Suprapubic skin (tissue), 4 donors: ENCODE data around the gene CREB3.

Experiments used
- EP300 ChIP-seq: sonication (generic); formaldehyde crosslinking; IDR thresholded peaks from one replicate; pipeline ENCODE4 v1.6.1; 2017; ENCODE audit warnings: antibody characterized with exemption
- POLR2A ChIP-seq, 2 donors: fragments of 450-650 bp; IDR thresholded peaks; one replicate each; pipeline ENCODE4 v1.6.1; 2017; ENCODE audit warnings: antibody characterized with exemption in 2 of 2, mild to moderate bottlenecking in 2 of 2, moderate library complexity in 2 of 2
- POLR2AphosphoS5 ChIP-seq, 3 donors: sonication (generic); formaldehyde crosslinking; IDR thresholded peaks; one replicate each; pipeline ENCODE4 v1.6.1; 2017; ENCODE audit warnings: antibody characterized with exemption in 3 of 3
- TF ChIP-seq, protein P1 (sequence below), 2 donors: fragments of 200-600 bp in 1 of 2; fragments of 450-650 bp in 1 of 2; sonication (generic) in 1 of 2; IDR thresholded peaks; one replicate each; pipeline ENCODE4 v1.5.1; 2016 to 2019; ENCODE audit warnings: antibody characterized with exemption in 2 of 2, mild to moderate bottlenecking in 1 of 2, moderate library complexity in 1 of 2

- TF ChIP-seq, protein P1, sequence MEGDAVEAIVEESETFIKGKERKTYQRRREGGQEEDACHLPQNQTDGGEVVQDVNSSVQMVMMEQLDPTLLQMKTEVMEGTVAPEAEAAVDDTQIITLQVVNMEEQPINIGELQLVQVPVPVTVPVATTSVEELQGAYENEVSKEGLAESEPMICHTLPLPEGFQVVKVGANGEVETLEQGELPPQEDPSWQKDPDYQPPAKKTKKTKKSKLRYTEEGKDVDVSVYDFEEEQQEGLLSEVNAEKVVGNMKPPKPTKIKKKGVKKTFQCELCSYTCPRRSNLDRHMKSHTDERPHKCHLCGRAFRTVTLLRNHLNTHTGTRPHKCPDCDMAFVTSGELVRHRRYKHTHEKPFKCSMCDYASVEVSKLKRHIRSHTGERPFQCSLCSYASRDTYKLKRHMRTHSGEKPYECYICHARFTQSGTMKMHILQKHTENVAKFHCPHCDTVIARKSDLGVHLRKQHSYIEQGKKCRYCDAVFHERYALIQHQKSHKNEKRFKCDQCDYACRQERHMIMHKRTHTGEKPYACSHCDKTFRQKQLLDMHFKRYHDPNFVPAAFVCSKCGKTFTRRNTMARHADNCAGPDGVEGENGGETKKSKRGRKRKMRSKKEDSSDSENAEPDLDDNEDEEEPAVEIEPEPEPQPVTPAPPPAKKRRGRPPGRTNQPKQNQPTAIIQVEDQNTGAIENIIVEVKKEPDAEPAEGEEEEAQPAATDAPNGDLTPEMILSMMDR (IDR thresholded peaks at IDR 0.05), result no peak
- TF ChIP-seq POLR2AphosphoS5 (IDR thresholded peaks at IDR 0.05) (no peak), POLR2A (IDR thresholded peaks at IDR 0.05) (no peak), EP300 (no peak)
Observed at GRCh38 chr9:35711501-35712428, 20.7 kb upstream of the CREB3 start.
